Activated T-cell treated with anti-CD3 and anti-CD28 coated beads, Interleukin-2, amount 50 U/mL, for 4 hours (primary cell): ENCODE results near the gene SLC35G6. TPM values are rescaled to one million over a fixed set of nuclear protein-coding genes. Genes with fewer than 3 reads are reported as not detected.
"Not testable (repeated sequence)": the region's sequence is repeated elsewhere in the genome, so short reads cannot be mapped to it uniquely, and the experiment has no call there.

Experiments
- ATAC-seq, 2 donors: fragments of 200-7000 bp; cut with Tn5 transposase; one replicate each; pipeline ENCODE4 v1.10.0; 2021
- DNase-seq: peaks from one replicate; pipeline ENCODE4 v3.0.0-alpha.2; 2020
- H3K27me3 Mint-ChIP-seq: one replicate; pipeline ENCODE4 v1.8.0; 2021; ENCODE audit warnings: low read depth, mixed read lengths
- H3K36me3 Mint-ChIP-seq: one replicate; pipeline ENCODE4 v1.8.0; 2022; ENCODE audit warnings: mixed read lengths; ENCODE audit not compliant: insufficient read depth
- H3K4me1 Mint-ChIP-seq: one replicate; pipeline ENCODE4 v1.8.0; 2021; ENCODE audit warnings: low read depth, mixed read lengths
- H3K4me3 Mint-ChIP-seq: one replicate; pipeline ENCODE4 v1.8.0; 2021; ENCODE audit warnings: mild to moderate bottlenecking, moderate library complexity, mixed read lengths
- H3K9me3 Mint-ChIP-seq: one replicate; pipeline ENCODE4 v1.8.0; 2021; ENCODE audit warnings: mixed read lengths
- total RNA-seq, 3 donors: library from RNA; stranded (reverse); gene quantifications; one replicate each; pipeline ENCODE4 v1.2.1, GENCODE V29; 2021

The SLC35G6 gene
- total RNA-seq, 3 donors from 2014 or later, result not detected

- no peaks in the 10 kb centered on the region for H3K27me3 Mint-ChIP-seq
- H3K9me3 Mint-ChIP-seq, result no peaks in the 10 kb centered on the region
- H3K4me3 Mint-ChIP-seq, result no peak overlapping the region
- H3K4me1 Mint-ChIP-seq, result peaks cover 20% of the 10 kb centered on the region
- no peaks in the 10 kb centered on the region for H3K36me3 Mint-ChIP-seq
- no peak for ATAC-seq
- no peak for DNase-seq
Observed at GRCh38 chr17:7467498-7467897, 13.7 kb upstream of the SLC35G6 start.

GRCh38 chr17:7468290-7468689 lies 13.0 kb upstream of the SLC35G6 start:
- Mint-ChIP-seq H3K27me3 (no peaks in the 10 kb centered on the region), H3K9me3 (no peaks in the 10 kb centered on the region), H3K4me1 (peaks cover 20% of the 10 kb centered on the region), H3K4me3 (no peak overlapping the region), H3K36me3 (no peaks in the 10 kb centered on the region)
- no peak for DNase-seq
- no peak for ATAC-seq

GRCh38 chr17:7468804-7469389 lies 12.3 kb upstream of the SLC35G6 start:
- peaks cover 24% of the 10 kb centered on the region for H3K4me1 Mint-ChIP-seq
- H3K9me3 Mint-ChIP-seq, result no peaks in the 10 kb centered on the region
- H3K4me3 Mint-ChIP-seq, result no peak overlapping the region
- no peaks in the 10 kb centered on the region for H3K27me3 Mint-ChIP-seq
- H3K36me3 Mint-ChIP-seq, result no peaks in the 10 kb centered on the region
- no peak for ATAC-seq
- DNase-seq, result no peak

- not testable (repeated sequence) for DNase-seq, H3K4me3 Mint-ChIP-seq, ATAC-seq, H3K27me3 Mint-ChIP-seq, H3K9me3 Mint-ChIP-seq, H3K36me3 Mint-ChIP-seq
- H3K4me1 Mint-ChIP-seq, result peaks cover 26% of the 10 kb centered on the region
Observed at GRCh38 chr17:7469843-7470242, 11.4 kb upstream of the SLC35G6 start.

- ATAC-seq, H3K27me3 Mint-ChIP-seq, H3K9me3 Mint-ChIP-seq: not testable (repeated sequence)
Observed at GRCh38 chr17:7470457-7470973, 10.7 kb upstream of the SLC35G6 start.

GRCh38 chr17:7471729-7472128 lies 9.5 kb upstream of the SLC35G6 start:
- ATAC-seq, result no peak
- Mint-ChIP-seq H3K9me3 (no peaks in the 10 kb centered on the region), H3K27me3 (no peaks in the 10 kb centered on the region), H3K4me3 (no peak overlapping the region), H3K36me3 (no peaks in the 10 kb centered on the region), H3K4me1 (peaks cover 37% of the 10 kb centered on the region)
- no peak for DNase-seq

More at GRCh38 chr17:7470457-7470973, 10.7 kb upstream of the SLC35G6 start:
- not testable (repeated sequence) for H3K36me3 Mint-ChIP-seq, DNase-seq, H3K4me3 Mint-ChIP-seq
- H3K4me1 Mint-ChIP-seq, result peaks cover 26% of the 10 kb centered on the region

- not testable (repeated sequence) for ATAC-seq, H3K4me3 Mint-ChIP-seq, H3K36me3 Mint-ChIP-seq, H3K9me3 Mint-ChIP-seq, DNase-seq, H3K27me3 Mint-ChIP-seq
- peaks cover 48% of the 10 kb centered on the region for H3K4me1 Mint-ChIP-seq
Observed at GRCh38 chr17:7474767-7475166, 6.5 kb upstream of the SLC35G6 start.

- ATAC-seq (no peak), DNase-seq (no peak)
- H3K4me3 Mint-ChIP-seq, result no peak overlapping the region
Observed at GRCh38 chr17:7475764-7476422, 5.4 kb upstream of the SLC35G6 start.

GRCh38 chr17:7476494-7476893 lies 4.8 kb upstream of the SLC35G6 start:
- DNase-seq, result no peak
- peaks cover 55% of the 10 kb centered on the region for H3K4me1 Mint-ChIP-seq
- H3K27me3 Mint-ChIP-seq, result no peaks in the 10 kb centered on the region
- H3K9me3 Mint-ChIP-seq, result no peaks in the 10 kb centered on the region
- no peak overlapping the region for H3K4me3 Mint-ChIP-seq
- ATAC-seq, result no peak
- H3K36me3 Mint-ChIP-seq, result no peaks in the 10 kb centered on the region

More at GRCh38 chr17:7475764-7476422, 5.4 kb upstream of the SLC35G6 start:
- Mint-ChIP-seq H3K4me1 (peaks cover 56% of the 10 kb centered on the region), H3K36me3 (no peaks in the 10 kb centered on the region), H3K9me3 (no peaks in the 10 kb centered on the region), H3K27me3 (no peaks in the 10 kb centered on the region)

- no peaks in the 10 kb centered on the region for H3K27me3 Mint-ChIP-seq
- no peaks in the 10 kb centered on the region for H3K9me3 Mint-ChIP-seq
- no peak for DNase-seq
- H3K4me3 Mint-ChIP-seq, result peak overlapping the region; percentile 89
- no peaks in the 10 kb centered on the region for H3K36me3 Mint-ChIP-seq
- ATAC-seq, result no peak
- H3K4me1 Mint-ChIP-seq, result peaks cover 55% of the 10 kb centered on the region
Observed at GRCh38 chr17:7476951-7477350, 4.3 kb upstream of the SLC35G6 start.

- Mint-ChIP-seq H3K9me3 (no peaks in the 10 kb centered on the region), H3K36me3 (no peaks in the 10 kb centered on the region), H3K4me3 (peak overlapping the region; percentile 89), H3K27me3 (no peaks in the 10 kb centered on the region), H3K4me1 (peaks cover 60% of the 10 kb centered on the region)
- DNase-seq (peak; percentile 41), ATAC-seq (peak; percentile 23)
Observed at GRCh38 chr17:7477392-7478275, 3.6 kb upstream of the SLC35G6 start.

GRCh38 chr17:7478276-7479212 lies 2.7 kb upstream of the SLC35G6 start:
- peaks cover 65% of the 10 kb centered on the region for H3K4me1 Mint-ChIP-seq
- H3K9me3 Mint-ChIP-seq, result no peaks in the 10 kb centered on the region
- no peaks in the 10 kb centered on the region for H3K36me3 Mint-ChIP-seq
- peak overlapping the region; percentile 89 for H3K4me3 Mint-ChIP-seq
- ATAC-seq (peak; percentile 23 to 31), DNase-seq (peak; percentile 42)
- H3K27me3 Mint-ChIP-seq, result no peaks in the 10 kb centered on the region

- Mint-ChIP-seq H3K27me3 (no peaks in the 10 kb centered on the region), H3K4me3 (peak within 1 kb of the TSS; percentile 89), H3K9me3 (no peaks in the 10 kb centered on the region), H3K4me1 (peaks cover 64% of the 10 kb centered on the region), H3K36me3 (no peaks in the 10 kb centered on the region)
- peak; percentile 62 for DNase-seq
- ATAC-seq, result peak; percentile 10 to 15
Observed at GRCh38 chr17:7479213-7480088, 1.8 kb upstream of the SLC35G6 start, which contains the start of gene ZBTB4. Gene ZBTB4, minus strand, starts transcription at chr17:7479631. Its CDS starts 12,830 bp downstream, at chr17:7466801.
